DOHH2 (cell line): Measurements from ENCODE around the gene MAP2K5.

ENCODE experiments used
- H3F3A ChIP-seq: fragments of 200-600 bp; sonication (generic), shearing (Covaris generic); 2 replicates; pipeline ENCODE4 v1.6.0; 2016; ENCODE audit warnings: antibody characterized with exemption, mild to moderate bottlenecking; ENCODE audit not compliant: control insufficient read depth, insufficient read depth
- H3K27ac ChIP-seq: fragments of 200-600 bp; sonication (generic); 2 replicates; pipeline ENCODE4 v1.5.1; 2014; ENCODE audit warnings: low read depth, mild to moderate bottlenecking, low read length, moderate library complexity
- H3K27me3 ChIP-seq: fragments of 200-600 bp; sonication (generic); 2 replicates; pipeline ENCODE4 v1.6.1; 2014; ENCODE audit warnings: mild to moderate bottlenecking, low read length, mixed read lengths; ENCODE audit not compliant: control insufficient read depth
- H3K36me3 ChIP-seq: fragments of 200-600 bp; sonication (generic); 2 replicates; pipeline ENCODE4 v1.6.1; 2014; ENCODE audit warnings: mild to moderate bottlenecking, low read length, moderate library complexity, mixed read lengths; ENCODE audit not compliant: control insufficient read depth
- H3K4me1 ChIP-seq: fragments of 200-600 bp; sonication (generic); 2 replicates; pipeline ENCODE4 v1.6.1; 2014; ENCODE audit warnings: mild to moderate bottlenecking, low read length, mixed read lengths; ENCODE audit not compliant: control insufficient read depth
- H3K4me2 ChIP-seq: fragments of 200-600 bp; sonication (generic); 2 replicates; pipeline ENCODE4 v1.6.0; 2014; ENCODE audit warnings: mild to moderate bottlenecking, low read length, moderate library complexity
- H3K4me3 ChIP-seq: fragments of 200-600 bp; sonication (generic); 2 replicates; pipeline ENCODE4 v1.5.1; 2014; ENCODE audit warnings: mild to moderate bottlenecking, low read length, mixed read lengths
- H3K79me2 ChIP-seq: fragments of 200-600 bp; sonication (generic); 2 replicates; pipeline ENCODE4 v1.6.1; 2014; ENCODE audit warnings: mild to moderate bottlenecking, low read length, mixed read lengths; ENCODE audit not compliant: control insufficient read depth
- H3K9me2 ChIP-seq: fragments of 200-600 bp; sonication (generic); replicated peaks from 2 replicates; pipeline ENCODE4 v1.6.1; 2014; ENCODE audit warnings: mild to moderate bottlenecking, low read length, mixed read lengths; ENCODE audit not compliant: control insufficient read depth
- H3K9me3 ChIP-seq: fragments of 200-600 bp; sonication (generic); 2 replicates; pipeline ENCODE4 v1.6.1; 2014; ENCODE audit warnings: antibody characterized with exemption, low read length, mixed read lengths; ENCODE audit not compliant: control insufficient read depth, insufficient read depth
- H4K20me1 ChIP-seq: fragments of 200-600 bp; sonication (generic); 2 replicates; pipeline ENCODE4 v1.6.0; 2014; ENCODE audit warnings: low read depth, mild to moderate bottlenecking, antibody characterized with exemption, low read length, moderate library complexity; ENCODE audit not compliant: control insufficient read depth, insufficient read depth
- EZH2phosphoT487 ChIP-seq: fragments of 200-600 bp; sonication (generic); IDR thresholded peaks from 2 replicates; pipeline ENCODE4 v1.6.1; 2017; ENCODE audit warnings: borderline replicate concordance, mild to moderate bottlenecking, antibody characterized with exemption, low read length, moderate library complexity, mixed read lengths
- TF ChIP-seq, protein P1 (sequence below): fragments of 200-600 bp; sonication (generic); IDR thresholded peaks from one replicate; pipeline ENCODE4 v1.5.1; 2014; ENCODE audit warnings: antibody characterized with exemption, mild to moderate bottlenecking, low read depth, low read length; ENCODE audit not compliant: poor library complexity, severe bottlenecking

Gene MAP2K5

DNA sequence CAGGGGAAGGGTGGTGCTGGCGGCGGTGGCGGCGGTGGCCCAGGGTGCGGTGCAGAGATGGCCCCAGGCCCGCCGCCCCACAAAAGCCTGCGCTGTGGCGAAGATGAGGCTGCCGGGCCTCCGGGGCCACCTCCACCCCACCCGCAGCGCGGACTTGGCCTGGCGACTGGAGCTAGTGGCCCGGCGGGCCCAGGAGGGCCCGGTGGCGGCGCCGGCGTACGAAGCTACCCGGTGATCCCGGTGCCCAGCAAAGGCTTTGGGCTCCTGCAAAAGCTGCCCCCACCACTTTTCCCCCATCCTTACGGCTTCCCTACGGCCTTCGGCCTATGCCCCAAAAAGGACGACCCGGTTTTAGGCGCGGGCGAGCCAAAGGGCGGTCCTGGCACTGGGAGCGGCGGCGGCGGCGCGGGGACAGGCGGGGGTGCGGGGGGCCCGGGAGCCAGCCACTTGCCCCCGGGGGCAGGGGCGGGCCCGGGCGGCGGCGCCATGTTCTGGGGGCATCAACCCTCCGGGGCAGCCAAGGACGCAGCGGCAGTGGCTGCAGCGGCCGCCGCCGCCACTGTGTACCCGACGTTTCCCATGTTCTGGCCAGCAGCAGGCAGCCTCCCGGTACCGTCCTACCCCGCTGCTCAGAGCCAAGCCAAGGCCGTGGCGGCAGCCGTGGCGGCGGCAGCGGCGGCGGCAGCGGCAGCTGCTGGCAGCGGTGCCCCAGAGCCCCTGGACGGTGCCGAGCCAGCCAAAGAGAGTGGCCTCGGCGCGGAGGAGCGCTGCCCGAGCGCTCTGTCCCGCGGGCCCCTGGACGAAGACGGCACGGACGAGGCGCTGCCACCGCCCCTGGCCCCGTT, 284.4 kb downstream of the MAP2K5 start:
- H3K9me2 ChIP-seq: no peaks in the 10 kb centered on the region
- H3K27ac ChIP-seq: no peak overlapping the region
- H3K79me2 ChIP-seq: no peaks in the 10 kb centered on the region
- peaks cover 29% of the 10 kb centered on the region for H3K27me3 ChIP-seq
- no peak overlapping the region for H3K4me2 ChIP-seq
- H3K4me1 ChIP-seq: no peaks in the 10 kb centered on the region
- no peaks in the 10 kb centered on the region for H3F3A ChIP-seq
- H3K36me3 ChIP-seq: no peaks in the 10 kb centered on the region
- H3K9me3 ChIP-seq: no peaks in the 10 kb centered on the region; the same call in 1 of the 2 replicates
- 0 out of 2 replicates have a peak, but pooled peaks cover 3% of the 10 kb centered on the region for H4K20me1 ChIP-seq
- H3K4me3 ChIP-seq: no peak overlapping the region
- TF ChIP-seq EZH2phosphoT487: no peak
- TF ChIP-seq, protein P1, sequence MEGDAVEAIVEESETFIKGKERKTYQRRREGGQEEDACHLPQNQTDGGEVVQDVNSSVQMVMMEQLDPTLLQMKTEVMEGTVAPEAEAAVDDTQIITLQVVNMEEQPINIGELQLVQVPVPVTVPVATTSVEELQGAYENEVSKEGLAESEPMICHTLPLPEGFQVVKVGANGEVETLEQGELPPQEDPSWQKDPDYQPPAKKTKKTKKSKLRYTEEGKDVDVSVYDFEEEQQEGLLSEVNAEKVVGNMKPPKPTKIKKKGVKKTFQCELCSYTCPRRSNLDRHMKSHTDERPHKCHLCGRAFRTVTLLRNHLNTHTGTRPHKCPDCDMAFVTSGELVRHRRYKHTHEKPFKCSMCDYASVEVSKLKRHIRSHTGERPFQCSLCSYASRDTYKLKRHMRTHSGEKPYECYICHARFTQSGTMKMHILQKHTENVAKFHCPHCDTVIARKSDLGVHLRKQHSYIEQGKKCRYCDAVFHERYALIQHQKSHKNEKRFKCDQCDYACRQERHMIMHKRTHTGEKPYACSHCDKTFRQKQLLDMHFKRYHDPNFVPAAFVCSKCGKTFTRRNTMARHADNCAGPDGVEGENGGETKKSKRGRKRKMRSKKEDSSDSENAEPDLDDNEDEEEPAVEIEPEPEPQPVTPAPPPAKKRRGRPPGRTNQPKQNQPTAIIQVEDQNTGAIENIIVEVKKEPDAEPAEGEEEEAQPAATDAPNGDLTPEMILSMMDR: no peak

DNA sequence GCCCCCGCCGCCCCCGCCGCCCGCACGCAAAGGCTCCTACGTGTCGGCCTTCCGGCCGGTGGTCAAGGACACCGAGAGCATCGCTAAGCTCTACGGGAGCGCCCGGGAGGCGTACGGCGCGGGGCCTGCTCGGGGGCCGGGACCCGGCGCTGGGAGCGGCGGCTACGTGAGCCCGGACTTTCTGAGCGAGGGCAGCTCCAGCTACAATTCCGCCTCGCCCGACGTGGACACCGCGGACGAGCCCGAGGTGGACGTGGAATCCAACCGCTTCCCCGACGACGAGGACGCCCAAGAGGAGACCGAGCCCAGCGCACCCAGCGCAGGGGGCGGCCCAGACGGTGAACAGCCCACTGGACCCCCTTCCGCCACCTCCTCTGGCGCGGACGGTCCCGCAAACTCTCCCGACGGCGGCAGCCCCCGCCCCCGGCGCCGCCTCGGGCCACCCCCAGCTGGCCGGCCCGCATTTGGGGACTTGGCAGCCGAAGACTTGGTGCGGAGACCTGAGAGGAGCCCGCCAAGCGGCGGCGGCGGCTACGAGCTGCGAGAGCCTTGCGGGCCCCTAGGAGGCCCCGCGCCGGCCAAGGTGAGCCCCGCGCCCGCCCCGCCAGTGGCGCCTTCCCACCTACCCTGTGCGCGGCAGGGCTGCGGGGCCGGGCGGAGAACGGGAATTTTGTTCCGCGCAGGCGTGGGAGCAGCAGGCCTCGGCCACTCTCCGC, 285.2 kb downstream of the MAP2K5 start:
- no peaks in the 10 kb centered on the region; the same call in 1 of the 2 replicates for H3K9me3 ChIP-seq
- no peaks in the 10 kb centered on the region for H3F3A ChIP-seq
- H3K27ac ChIP-seq: no peak overlapping the region
- H4K20me1 ChIP-seq: 0 out of 2 replicates have a peak, but pooled peaks cover 3% of the 10 kb centered on the region
- no peaks in the 10 kb centered on the region for H3K4me1 ChIP-seq
- no peaks in the 10 kb centered on the region for H3K9me2 ChIP-seq
- no peaks in the 10 kb centered on the region for H3K36me3 ChIP-seq
- H3K79me2 ChIP-seq: no peaks in the 10 kb centered on the region
- peaks cover 26% of the 10 kb centered on the region for H3K27me3 ChIP-seq
- no peak for TF ChIP-seq EZH2phosphoT487
- TF ChIP-seq, protein P1: no peak
- H3K4me3 ChIP-seq: no peak overlapping the region
- H3K4me2 ChIP-seq: no peak overlapping the region

GRCh38 chr15:67828278-67828968, 285.9 kb downstream of the MAP2K5 start:
- H3K4me1 ChIP-seq: peaks cover 7% of the 10 kb centered on the region
- H3K4me3 ChIP-seq: no peak overlapping the region
- peaks cover 28% of the 10 kb centered on the region for H3K27me3 ChIP-seq

More at GRCh38 chr15:67828278-67828968, 285.9 kb downstream of the MAP2K5 start:
- Histone ChIP-seq H3K4me2 (no peak overlapping the region), H3K9me3 (no peaks in the 10 kb centered on the region; the same call in 1 of the 2 replicates), H4K20me1 (0 out of 2 replicates have a peak, but pooled peaks cover 3% of the 10 kb centered on the region), H3F3A (no peaks in the 10 kb centered on the region), H3K9me2 (no peaks in the 10 kb centered on the region), H3K79me2 (no peaks in the 10 kb centered on the region), H3K36me3 (no peaks in the 10 kb centered on the region), H3K27ac (no peak overlapping the region)
- TF ChIP-seq, protein P1: no peak
- TF ChIP-seq EZH2phosphoT487: no peak
